GM23338 (cell line): Measurements from ENCODE around the gene VASN. TPM values are rescaled to one million over a fixed set of nuclear protein-coding genes. Genes with fewer than 3 reads are reported as not detected.

Source experiments
- ATAC-seq: fragments of 200-7000 bp; cut with Tn5 transposase; 3 replicates; pipeline ENCODE4 v1.9.1; 2020
- DNase-seq: peaks from one replicate; pipeline ENCODE4 v3.0.0-alpha.2; 2015; ENCODE audit warnings: low spot score
- H2AFZ ChIP-seq: fragments of 200-600 bp; sonication (generic); 2 replicates; pipeline ENCODE4 v1.8.0; 2016; ENCODE audit warnings: antibody characterized with exemption, mild to moderate bottlenecking, moderate library complexity
- H3F3A ChIP-seq: fragments of 200-600 bp; sonication (generic); replicated peaks from 2 replicates; pipeline ENCODE4 v1.8.0; 2017; ENCODE audit warnings: antibody characterized with exemption, mixed run types, low read depth
- H3K27ac ChIP-seq: fragments of 200-600 bp; sonication (generic); 2 replicates; pipeline ENCODE4 v1.6.1; 2016; ENCODE audit warnings: low read depth
- H3K27me3 ChIP-seq: fragments of 200-600 bp; sonication (generic); 2 replicates; pipeline ENCODE4 v1.8.0; 2016; ENCODE audit warnings: mild to moderate bottlenecking, mixed run types, moderate library complexity; ENCODE audit not compliant: insufficient read depth
- H3K36me3 ChIP-seq: fragments of 200-600 bp; sonication (generic); 2 replicates; pipeline ENCODE4 v1.8.0; 2016; ENCODE audit warnings: mild to moderate bottlenecking; ENCODE audit not compliant: insufficient read depth
- H3K4me1 ChIP-seq: fragments of 200-600 bp; sonication (generic); 2 replicates; pipeline ENCODE4 v1.8.0; 2016; ENCODE audit warnings: mild to moderate bottlenecking, moderate library complexity; ENCODE audit not compliant: insufficient read depth
- H3K4me2 ChIP-seq: fragments of 200-600 bp; sonication (generic); 2 replicates; pipeline ENCODE4 v1.7.1; 2017; ENCODE audit warnings: mixed run types
- H3K4me3 ChIP-seq: fragments of 200-600 bp; sonication (generic); 2 replicates; pipeline ENCODE4 v1.6.1; 2016; ENCODE audit warnings: mixed run types
- H3K79me2 ChIP-seq: fragments of 200-600 bp; sonication (generic); replicated peaks from 2 replicates; pipeline ENCODE4 v1.8.0; 2017; ENCODE audit warnings: mild to moderate bottlenecking; ENCODE audit not compliant: insufficient read depth
- H3K9me2 ChIP-seq: fragments of 200-600 bp; sonication (generic); 2 replicates; pipeline ENCODE4 v1.8.0; 2017; ENCODE audit not compliant: insufficient read depth
- H4K20me1 ChIP-seq: fragments of 200-600 bp; sonication (generic); replicated peaks from 2 replicates; pipeline ENCODE4 v1.8.0; 2017; ENCODE audit warnings: mild to moderate bottlenecking; ENCODE audit not compliant: insufficient read depth
- H3K27ac Mint-ChIP-seq: 2 replicates; pipeline ENCODE4 v1.8.0; 2020; ENCODE audit warnings: inconsistent platforms, mild to moderate bottlenecking, moderate library complexity, mixed read lengths
- H3K27me3 Mint-ChIP-seq: 3 replicates; pipeline ENCODE4 v1.8.0; 2022; ENCODE audit warnings: low read depth, mild to moderate bottlenecking, moderate library complexity, mixed read lengths, inconsistent platforms; ENCODE audit not compliant: insufficient read depth, poor library complexity
- H3K36me3 Mint-ChIP-seq: 3 replicates; pipeline ENCODE4 v1.8.0; 2021; ENCODE audit warnings: low read depth, mild to moderate bottlenecking, inconsistent platforms, moderate library complexity, mixed read lengths
- H3K4me1 Mint-ChIP-seq: 3 replicates; pipeline ENCODE4 v1.8.0; 2020; ENCODE audit warnings: mild to moderate bottlenecking, inconsistent platforms, mixed read lengths
- H3K4me3 Mint-ChIP-seq: 3 replicates; pipeline ENCODE4 v1.8.0; 2021; ENCODE audit warnings: moderate library complexity, mild to moderate bottlenecking, inconsistent platforms, mixed read lengths
- H3K9me3 Mint-ChIP-seq: 3 replicates; pipeline ENCODE4 v1.8.0; 2020; ENCODE audit warnings: moderate library complexity, mild to moderate bottlenecking, inconsistent platforms, mixed read lengths
- CREB1 ChIP-seq: fragments of 250-450 bp; sonication (Bioruptor Pico); IDR thresholded peaks from 2 replicates; pipeline ENCODE4 v1.5.0; 2020; ENCODE audit warnings: low read depth, mild to moderate bottlenecking, moderate library complexity
- NANOG ChIP-seq: IDR thresholded peaks from 2 replicates; pipeline ENCODE4 v1.6.1; 2016; ENCODE audit warnings: antibody characterized with exemption, borderline replicate concordance
- POLR2AphosphoS5 ChIP-seq: IDR thresholded peaks from 2 replicates; pipeline ENCODE4 v1.6.1; 2016; ENCODE audit warnings: antibody characterized with exemption, low read depth
- REST ChIP-seq: IDR thresholded peaks from one replicate; pipeline ENCODE4 v1.6.1; 2018; ENCODE audit warnings: antibody characterized with exemption; ENCODE audit not compliant: unreplicated experiment
- ZNF462 ChIP-seq: fragments of 250-450 bp; sonication (Bioruptor Pico); IDR thresholded peaks from 2 replicates; pipeline ENCODE4 v1.5.0; 2020; ENCODE audit warnings: mild to moderate bottlenecking, moderate library complexity
- polyA plus RNA-seq: library from polyadenylated mRNA; unstranded; fragments of >200 nt; fragmentation: Nextera tagmentation; extraction: Ambion mirVana; gene quantifications from 2 replicates; pipeline ENCODE4 v1.2.1, GENCODE V29; 2016
- total RNA-seq: library from RNA; depleted of rRNA; stranded (reverse); fragments of >200 nt; shearing (Covaris generic); gene quantifications from 2 replicates; pipeline ENCODE4 v1.2.3, GENCODE V29; 2014

VASN gene
- total and polyA plus RNA-seq, 2 experiments from 2014 or later = 8.0 to 15.5 TPM

- TF ChIP-seq CREB1 (CRISPR knock-in tag) (no peak), REST (no peak), POLR2AphosphoS5 (no peak)
- H3K4me1 ChIP-seq = no peaks in the 10 kb centered on the region
- no peaks in the 10 kb centered on the region for H3K9me3 Mint-ChIP-seq
- H4K20me1 ChIP-seq = peaks cover 12% of the 10 kb centered on the region
- H2AFZ ChIP-seq = no peak overlapping the region
- H3K4me3 ChIP-seq = no peak overlapping the region
- H3K27me3 ChIP-seq = no peaks in the 10 kb centered on the region
- no peaks in the 10 kb centered on the region for H3K9me2 ChIP-seq
- H3K4me3 Mint-ChIP-seq = no peak overlapping the region
- peaks cover 10% of the 10 kb centered on the region for H3K27me3 Mint-ChIP-seq
- H3K4me1 Mint-ChIP-seq = peaks cover 2% of the 10 kb centered on the region; the same call in 1 of the 3 replicates
- peaks cover 19% of the 10 kb centered on the region; the same call in 2 of the 3 replicates for H3K36me3 Mint-ChIP-seq
- no peak overlapping the region for H3K27ac Mint-ChIP-seq
- ATAC-seq = no peak
- H3K79me2 ChIP-seq = peaks cover 7% of the 10 kb centered on the region
- no peak for DNase-seq
- no peak overlapping the region for H3K27ac ChIP-seq
- H3K4me2 ChIP-seq = no peak overlapping the region
- no peaks in the 10 kb centered on the region; the same call in 1 of the 2 replicates for H3K36me3 ChIP-seq
- H3F3A ChIP-seq = peaks cover 22% of the 10 kb centered on the region; the same call in 1 of the 2 replicates
Measured at GRCh38 chr16:4336701-4337539, 34.7 kb upstream of the VASN start.

- Histone ChIP-seq H3K4me3 (no peak overlapping the region), H3K79me2 (peaks cover 10% of the 10 kb centered on the region), H3F3A (peaks cover 24% of the 10 kb centered on the region; the same call in 1 of the 2 replicates), H3K4me2 (no peak overlapping the region), H4K20me1 (peaks cover 16% of the 10 kb centered on the region), H3K9me2 (no peaks in the 10 kb centered on the region), H3K4me1 (no peaks in the 10 kb centered on the region), H3K27me3 (no peaks in the 10 kb centered on the region), H2AFZ (no peak overlapping the region), H3K27ac (peak overlapping the region; percentile 9; the same call in 1 of the 2 replicates), H3K36me3 (no peaks in the 10 kb centered on the region; the same call in 1 of the 2 replicates)
- H3K27me3 Mint-ChIP-seq = peaks cover 14% of the 10 kb centered on the region
- H3K9me3 Mint-ChIP-seq = no peaks in the 10 kb centered on the region
- ATAC-seq (no peak), DNase-seq (no peak)
- peaks cover 19% of the 10 kb centered on the region; the same call in 2 of the 3 replicates for H3K36me3 Mint-ChIP-seq
- H3K4me3 Mint-ChIP-seq = no peak overlapping the region
- no peak overlapping the region for H3K27ac Mint-ChIP-seq
- H3K4me1 Mint-ChIP-seq = peaks cover 2% of the 10 kb centered on the region; the same call in 1 of the 3 replicates
- TF ChIP-seq ZNF462 (CRISPR knock-in tag) = no peak
- no peak for TF ChIP-seq REST
- TF ChIP-seq NANOG = no peak
Measured at GRCh38 chr16:4337540-4338088, 34.0 kb upstream of the VASN start.
